HG03469 (cell line): ENCODE measurements around the gene CFAP20.
"Not testable (repeated sequence)": the region's sequence is repeated elsewhere in the genome, so short reads cannot be mapped to it uniquely, and the experiment has no call there.

Experiments used
- ATAC-seq: cut with Tn5 transposase; IDR thresholded peaks from one replicate; pipeline ENCODE4 v1.9.1; 2021; ENCODE audit warnings: mild to moderate bottlenecking, moderate library complexity, moderate number of reproducible peaks; ENCODE audit not compliant: unreplicated experiment

Gene CFAP20

DNA sequence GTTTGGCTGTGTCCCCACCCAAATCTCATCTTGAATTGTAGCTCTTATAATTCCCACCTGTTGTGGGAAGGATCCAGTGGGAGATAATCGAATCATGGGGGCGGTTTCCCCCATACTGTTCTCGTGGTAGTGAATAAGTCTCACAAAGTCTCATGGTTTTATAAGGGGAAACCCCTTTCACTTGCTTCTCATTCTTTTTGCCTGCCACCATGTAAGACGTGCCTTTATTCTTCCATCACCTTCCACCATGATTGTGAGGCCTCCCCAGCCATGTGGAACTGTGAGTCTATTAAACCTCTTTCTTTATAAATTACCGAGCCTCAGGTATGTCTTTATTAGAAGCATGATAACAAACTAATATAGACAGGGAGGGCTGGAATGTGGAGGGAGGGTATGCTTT lies 57.0 kb downstream of the CFAP20 start:
- not testable (repeated sequence) for ATAC-seq

- ATAC-seq = no peak
Measured at GRCh38 chr16:58070585-58070984, 58.6 kb downstream of the CFAP20 start.
